ENCODE measurements around the gene RSBN1L.
"Not testable (repeated sequence)": the region's sequence is repeated elsewhere in the genome, so short reads cannot be mapped to it uniquely, and the experiment has no call there.

The RSBN1L gene

DNA sequence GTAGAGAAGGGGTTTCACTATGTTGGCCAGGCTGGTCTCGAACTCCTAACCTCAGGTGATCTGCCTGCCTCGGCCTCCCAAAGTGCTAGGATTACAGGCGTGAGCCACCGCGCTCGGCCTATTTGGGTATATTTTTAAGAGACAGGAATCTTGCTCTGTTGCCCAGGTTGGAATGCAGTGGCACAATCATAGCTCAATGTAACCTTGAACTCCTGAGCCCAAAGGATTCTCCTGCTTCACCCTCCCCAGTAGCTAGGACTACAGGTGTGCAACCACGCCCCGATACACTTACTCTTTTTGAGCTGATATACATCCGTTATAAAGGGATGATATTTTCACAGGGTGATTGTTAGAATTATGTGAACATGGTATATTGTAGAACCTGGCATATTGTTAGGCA lies 7.4 kb downstream of the RSBN1L start:
- not testable (repeated sequence) for H3K27ac ChIP-seq (ENCODE audit: low read depth, low read length); H3K4me3 ChIP-seq (ENCODE audit: low read depth, low read length); H3K9me3 ChIP-seq (ENCODE audit: control insufficient read depth, insufficient read depth, low read depth, low read length); H3K9ac ChIP-seq (ENCODE audit: low read length); H3K4me1 ChIP-seq (ENCODE audit: control insufficient read depth, insufficient read depth, low read length); H3K36me3 ChIP-seq (ENCODE audit: control insufficient read depth, insufficient read depth, low read length); H3K27me3 ChIP-seq (ENCODE audit: control insufficient read depth, insufficient read depth, low read length)

DNA sequence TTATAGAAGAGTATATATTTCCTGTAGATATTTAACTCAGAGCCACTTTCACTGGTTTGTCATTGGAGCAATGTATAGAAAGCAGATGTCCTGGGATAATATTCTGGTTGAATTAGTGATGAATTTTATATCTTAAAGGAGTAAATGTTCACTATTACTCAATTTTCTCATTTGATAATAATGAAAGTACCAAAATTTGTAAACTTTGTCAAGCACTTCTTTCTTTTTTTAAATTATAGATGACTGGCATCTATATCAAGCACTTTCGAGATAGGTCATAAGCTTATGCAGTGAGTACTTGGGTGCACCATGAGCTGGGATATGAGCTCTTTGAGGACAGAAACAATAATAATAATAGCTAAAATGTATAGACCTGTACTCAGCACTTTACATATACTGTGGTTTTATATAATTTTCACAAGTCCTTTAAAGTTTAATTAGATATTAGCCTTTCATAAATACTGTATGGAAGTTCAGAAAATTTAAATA lies 11.3 kb downstream of the RSBN1L start:
- no peaks in the 10 kb centered on the region for H3K9me3 ChIP-seq (ENCODE audit: control insufficient read depth, insufficient read depth, low read depth, low read length)
- H3K4me1 ChIP-seq (ENCODE audit: control insufficient read depth, insufficient read depth, low read length): no peaks in the 10 kb centered on the region
- no peak overlapping the region for H3K4me3 ChIP-seq (ENCODE audit: low read depth, low read length)
- H3K9ac ChIP-seq (ENCODE audit: low read length): no peak overlapping the region
- peaks cover 3% of the 10 kb centered on the region; the same call in 1 of the 2 replicates for H3K36me3 ChIP-seq (ENCODE audit: control insufficient read depth, insufficient read depth, low read length)
- no peak overlapping the region for H3K27ac ChIP-seq (ENCODE audit: low read depth, low read length)
- no peaks in the 10 kb centered on the region for H3K27me3 ChIP-seq (ENCODE audit: control insufficient read depth, insufficient read depth, low read length)

DNA sequence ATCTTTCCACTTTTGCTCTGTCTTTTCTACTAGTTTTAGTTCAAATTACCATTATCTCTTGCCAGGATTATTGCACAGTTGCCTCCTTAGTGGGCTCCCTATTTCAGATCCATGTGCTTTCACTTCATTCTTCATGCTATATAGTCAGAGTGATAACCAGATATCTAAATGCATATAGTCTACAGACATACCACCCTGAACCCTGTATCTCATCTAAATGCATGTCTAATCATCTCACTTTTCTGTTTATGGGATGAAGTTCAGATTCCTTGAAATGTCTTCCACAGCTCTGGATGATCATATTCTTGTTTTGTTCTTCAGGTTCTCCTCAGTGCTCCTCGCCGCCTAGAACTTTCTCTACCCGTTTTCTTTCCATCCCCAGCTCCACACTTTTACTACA lies 13.8 kb downstream of the RSBN1L start:
- Histone ChIP-seq H3K36me3 (ENCODE audit: control insufficient read depth, insufficient read depth, low read length) (peaks cover 4% of the 10 kb centered on the region), H3K4me3 (ENCODE audit: low read depth, low read length) (no peak overlapping the region), H3K27ac (ENCODE audit: low read depth, low read length) (no peak overlapping the region), H3K9ac (ENCODE audit: low read length) (no peak overlapping the region), H3K9me3 (ENCODE audit: control insufficient read depth, insufficient read depth, low read depth, low read length) (no peaks in the 10 kb centered on the region), H3K4me1 (ENCODE audit: control insufficient read depth, insufficient read depth, low read length) (no peaks in the 10 kb centered on the region), H3K27me3 (ENCODE audit: control insufficient read depth, insufficient read depth, low read length) (no peaks in the 10 kb centered on the region)

DNA sequence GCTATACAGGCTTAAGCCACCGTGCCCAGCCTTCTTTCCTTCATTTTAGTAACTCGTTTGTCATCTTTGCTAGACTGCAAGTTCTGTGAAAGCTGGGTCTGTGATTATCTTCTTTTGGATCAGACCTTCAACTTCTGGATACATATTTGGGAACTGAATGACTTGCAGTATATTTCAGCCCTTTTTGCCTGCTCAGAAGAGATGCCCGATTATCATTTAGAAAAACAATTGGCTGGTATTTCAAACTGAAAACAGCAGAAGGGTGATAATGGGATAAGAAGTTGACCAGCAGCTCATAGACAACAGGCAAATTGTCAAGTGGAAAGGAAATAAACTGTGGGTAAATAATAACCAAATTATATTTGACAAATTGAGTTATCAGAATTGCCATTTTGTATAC lies 14.6 kb downstream of the RSBN1L start:
- no peak overlapping the region for H3K4me3 ChIP-seq (ENCODE audit: low read depth, low read length)
- H3K27ac ChIP-seq (ENCODE audit: low read depth, low read length): no peak overlapping the region
- no peak overlapping the region for H3K9ac ChIP-seq (ENCODE audit: low read length)
- H3K9me3 ChIP-seq (ENCODE audit: control insufficient read depth, insufficient read depth, low read depth, low read length): no peaks in the 10 kb centered on the region
- H3K4me1 ChIP-seq (ENCODE audit: control insufficient read depth, insufficient read depth, low read length): no peaks in the 10 kb centered on the region
- peaks cover 4% of the 10 kb centered on the region for H3K36me3 ChIP-seq (ENCODE audit: control insufficient read depth, insufficient read depth, low read length)
- H3K27me3 ChIP-seq (ENCODE audit: control insufficient read depth, insufficient read depth, low read length): no peaks in the 10 kb centered on the region

- peaks cover 4% of the 10 kb centered on the region for H3K36me3 ChIP-seq (ENCODE audit: control insufficient read depth, insufficient read depth, low read length)
- H3K27ac ChIP-seq (ENCODE audit: low read depth, low read length): no peak overlapping the region
Measured at GRCh38 chr7:77714195-77714594, 17.9 kb downstream of the RSBN1L start.

DNA sequence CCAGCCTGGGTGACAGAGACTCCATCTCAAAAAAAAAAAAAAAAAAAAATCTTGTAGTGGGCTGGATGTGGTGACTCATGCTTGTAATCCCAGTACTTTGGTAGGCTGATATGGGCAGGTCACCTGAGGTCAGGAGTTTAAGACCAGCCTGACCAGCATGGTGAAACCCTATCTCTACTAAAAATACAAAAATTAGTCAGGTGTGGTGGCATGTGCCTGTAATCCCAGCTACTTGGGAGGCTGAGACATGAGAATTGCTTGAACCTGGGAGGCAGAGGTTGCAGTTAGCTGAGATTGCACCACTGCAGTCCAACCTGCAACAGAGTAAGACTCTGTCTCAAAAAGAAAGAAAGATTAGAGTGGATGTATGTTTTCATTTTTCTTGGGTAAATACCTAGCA lies 18.7 kb downstream of the RSBN1L start:
- not testable (repeated sequence) for H3K9ac ChIP-seq (ENCODE audit: low read length); H3K27me3 ChIP-seq (ENCODE audit: control insufficient read depth, insufficient read depth, low read length); H3K36me3 ChIP-seq (ENCODE audit: control insufficient read depth, insufficient read depth, low read length); H3K9me3 ChIP-seq (ENCODE audit: control insufficient read depth, insufficient read depth, low read depth, low read length); H3K27ac ChIP-seq (ENCODE audit: low read depth, low read length); H3K4me3 ChIP-seq (ENCODE audit: low read depth, low read length); H3K4me1 ChIP-seq (ENCODE audit: control insufficient read depth, insufficient read depth, low read length)

More at GRCh38 chr7:77714195-77714594, 17.9 kb downstream of the RSBN1L start:
- Histone ChIP-seq H3K4me3 (ENCODE audit: low read depth, low read length) (no peak overlapping the region), H3K9ac (ENCODE audit: low read length) (no peak overlapping the region), H3K4me1 (ENCODE audit: control insufficient read depth, insufficient read depth, low read length) (no peaks in the 10 kb centered on the region), H3K9me3 (ENCODE audit: control insufficient read depth, insufficient read depth, low read depth, low read length) (no peaks in the 10 kb centered on the region), H3K27me3 (ENCODE audit: control insufficient read depth, insufficient read depth, low read length) (no peaks in the 10 kb centered on the region)

- Histone ChIP-seq H3K9me3 (ENCODE audit: control insufficient read depth, insufficient read depth, low read depth, low read length) (no peaks in the 10 kb centered on the region), H3K36me3 (ENCODE audit: control insufficient read depth, insufficient read depth, low read length) (peaks cover 4% of the 10 kb centered on the region), H3K4me3 (ENCODE audit: low read depth, low read length) (no peak overlapping the region), H3K9ac (ENCODE audit: low read length) (no peak overlapping the region), H3K27ac (ENCODE audit: low read depth, low read length) (no peak overlapping the region), H3K4me1 (ENCODE audit: control insufficient read depth, insufficient read depth, low read length) (peaks cover 4% of the 10 kb centered on the region; the same call in 1 of the 2 replicates), H3K27me3 (ENCODE audit: control insufficient read depth, insufficient read depth, low read length) (no peaks in the 10 kb centered on the region)
Measured at GRCh38 chr7:77716804-77717203, 20.5 kb downstream of the RSBN1L start.

DNA sequence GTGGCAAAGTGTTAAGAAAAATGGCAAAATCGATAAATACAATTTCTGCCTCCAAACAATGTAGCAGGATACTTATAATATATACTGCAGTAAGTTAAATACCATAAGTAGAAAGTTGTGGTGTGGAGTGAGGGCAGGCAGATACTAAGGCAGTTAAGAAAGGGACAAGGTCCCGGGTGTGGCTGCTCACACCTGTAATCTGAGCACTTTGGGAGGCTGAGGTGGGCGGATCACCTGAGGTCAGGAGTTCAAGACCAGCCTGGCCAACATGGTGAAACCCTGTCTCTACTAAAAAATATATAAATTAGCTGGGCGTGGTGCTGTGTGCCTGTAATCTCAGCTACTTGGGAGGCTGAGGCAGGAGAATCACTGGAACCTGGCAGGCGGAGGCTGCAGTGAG lies 21.3 kb downstream of the RSBN1L start:
- H3K27ac ChIP-seq (ENCODE audit: low read depth, low read length); H3K27me3 ChIP-seq (ENCODE audit: control insufficient read depth, insufficient read depth, low read length); H3K4me1 ChIP-seq (ENCODE audit: control insufficient read depth, insufficient read depth, low read length); H3K36me3 ChIP-seq (ENCODE audit: control insufficient read depth, insufficient read depth, low read length); H3K4me3 ChIP-seq (ENCODE audit: low read depth, low read length); H3K9ac ChIP-seq (ENCODE audit: low read length); H3K9me3 ChIP-seq (ENCODE audit: control insufficient read depth, insufficient read depth, low read depth, low read length): not testable (repeated sequence)

GRCh38 chr7:77727527-77727926 lies 31.3 kb downstream of the RSBN1L start:
- no peaks in the 10 kb centered on the region for H3K36me3 ChIP-seq (ENCODE audit: control insufficient read depth, insufficient read depth, low read length)
- no peaks in the 10 kb centered on the region for H3K9me3 ChIP-seq (ENCODE audit: control insufficient read depth, insufficient read depth, low read depth, low read length)
- H3K27ac ChIP-seq (ENCODE audit: low read depth, low read length): 0 out of 2 replicates have a peak overlapping the region, but pooled peaks have one; percentile 27
- peaks cover 24% of the 10 kb centered on the region for H3K4me1 ChIP-seq (ENCODE audit: control insufficient read depth, insufficient read depth, low read length)
- no peak overlapping the region for H3K9ac ChIP-seq (ENCODE audit: low read length)
- H3K27me3 ChIP-seq (ENCODE audit: control insufficient read depth, insufficient read depth, low read length): no peaks in the 10 kb centered on the region
- no peak overlapping the region for H3K4me3 ChIP-seq (ENCODE audit: low read depth, low read length)

GRCh38 chr7:77727936-77728701 lies 31.9 kb downstream of the RSBN1L start:
- H3K27ac ChIP-seq (ENCODE audit: low read depth, low read length): peak overlapping the region; percentile 27; the same call in 1 of the 2 replicates
- H3K27me3 ChIP-seq (ENCODE audit: control insufficient read depth, insufficient read depth, low read length): no peaks in the 10 kb centered on the region
- no peaks in the 10 kb centered on the region for H3K36me3 ChIP-seq (ENCODE audit: control insufficient read depth, insufficient read depth, low read length)
- H3K4me3 ChIP-seq (ENCODE audit: low read depth, low read length): no peak overlapping the region
- peaks cover 24% of the 10 kb centered on the region for H3K4me1 ChIP-seq (ENCODE audit: control insufficient read depth, insufficient read depth, low read length)
- no peak overlapping the region for H3K9ac ChIP-seq (ENCODE audit: low read length)
- H3K9me3 ChIP-seq (ENCODE audit: control insufficient read depth, insufficient read depth, low read depth, low read length): no peaks in the 10 kb centered on the region

GRCh38 chr7:77729574-77730348 lies 33.5 kb downstream of the RSBN1L start:
- Histone ChIP-seq H3K9ac (ENCODE audit: low read length) (no peak overlapping the region), H3K27me3 (ENCODE audit: control insufficient read depth, insufficient read depth, low read length) (no peaks in the 10 kb centered on the region), H3K27ac (ENCODE audit: low read depth, low read length) (no peak overlapping the region), H3K4me3 (ENCODE audit: low read depth, low read length) (no peak overlapping the region), H3K36me3 (ENCODE audit: control insufficient read depth, insufficient read depth, low read length) (no peaks in the 10 kb centered on the region), H3K9me3 (ENCODE audit: control insufficient read depth, insufficient read depth, low read depth, low read length) (no peaks in the 10 kb centered on the region), H3K4me1 (ENCODE audit: control insufficient read depth, insufficient read depth, low read length) (peaks cover 24% of the 10 kb centered on the region)
